Colon (tissue), 2 donors: ENCODE data around the gene DUSP2.

Source experiments
- FAIRE-seq: peaks from 2 replicates; lab custom pipeline; 2012; peaks lifted over from hg19 to GRCh38; lab: Jason Lieb, UNC
- donor health status: control.
- donor health status: control.

Gene DUSP2

DNA sequence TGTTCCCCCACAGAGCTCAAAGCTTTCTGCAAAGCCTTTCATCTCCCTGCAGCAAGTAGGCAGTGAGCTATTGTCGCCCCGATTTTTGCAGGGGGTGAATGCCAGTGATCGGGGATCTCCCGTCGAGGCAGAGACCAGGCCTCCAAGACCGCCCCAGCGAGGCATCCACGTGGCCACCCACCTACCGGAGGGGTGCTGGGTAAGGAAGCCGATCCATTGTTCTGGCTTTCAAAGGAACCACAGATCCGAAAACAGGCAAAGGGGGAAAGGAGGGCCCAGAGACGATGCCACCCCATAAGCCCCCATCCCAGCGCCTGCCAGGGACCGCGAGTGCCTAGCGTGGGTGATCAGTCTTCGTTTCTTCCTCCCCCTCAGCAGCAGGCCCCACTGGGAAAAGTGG lies 31.3 kb downstream of the DUSP2 start:
- no peak for FAIRE-seq

GRCh38 chr2:96113367-96113677 lies 31.9 kb downstream of the DUSP2 start:
- FAIRE-seq: no peak

DNA sequence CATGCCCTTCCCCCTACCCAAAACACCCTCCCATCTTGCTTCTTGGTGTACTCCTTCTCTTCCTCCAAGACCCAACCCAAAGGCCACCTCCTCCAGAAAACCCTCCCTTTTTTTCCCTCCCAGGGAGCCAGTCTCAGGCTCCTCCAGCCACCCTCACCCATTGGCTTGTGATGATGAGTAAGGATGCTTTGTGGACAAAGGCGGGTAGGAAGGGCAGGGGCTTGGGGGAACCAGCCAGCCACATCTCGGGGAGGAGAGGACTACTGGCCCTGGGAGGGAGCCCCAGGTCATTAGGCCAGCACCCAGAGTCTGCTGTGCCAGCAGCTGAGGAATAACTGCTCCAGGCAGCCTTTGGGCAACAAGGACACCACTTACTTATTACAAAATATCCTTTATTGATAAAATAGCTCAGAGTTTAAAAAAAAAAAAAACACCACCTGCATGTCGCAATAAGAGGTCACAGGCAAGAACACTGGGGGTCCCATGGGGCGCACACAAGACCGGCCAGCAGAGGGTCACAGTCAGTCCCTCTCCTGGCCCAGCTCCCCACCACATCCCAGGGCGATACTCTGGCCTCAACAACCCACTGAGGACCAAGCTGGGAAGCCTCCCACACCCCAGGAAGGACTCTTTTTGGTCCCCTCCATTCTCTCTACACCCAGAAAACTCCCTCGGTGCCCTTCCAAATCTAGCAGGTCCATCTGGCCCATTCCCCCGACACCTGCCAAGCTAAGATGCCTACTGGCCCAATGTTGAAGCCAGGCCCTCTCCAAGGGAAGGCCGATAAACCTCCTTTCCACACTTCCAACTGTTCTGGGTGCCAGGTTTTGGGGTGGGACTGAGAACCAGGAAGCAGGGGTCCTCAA lies 32.5 kb downstream of the DUSP2 start:
- no peak for FAIRE-seq

GRCh38 chr2:96111823-96112500 lies 33.3 kb downstream of the DUSP2 start:
- FAIRE-seq: no peak

DNA sequence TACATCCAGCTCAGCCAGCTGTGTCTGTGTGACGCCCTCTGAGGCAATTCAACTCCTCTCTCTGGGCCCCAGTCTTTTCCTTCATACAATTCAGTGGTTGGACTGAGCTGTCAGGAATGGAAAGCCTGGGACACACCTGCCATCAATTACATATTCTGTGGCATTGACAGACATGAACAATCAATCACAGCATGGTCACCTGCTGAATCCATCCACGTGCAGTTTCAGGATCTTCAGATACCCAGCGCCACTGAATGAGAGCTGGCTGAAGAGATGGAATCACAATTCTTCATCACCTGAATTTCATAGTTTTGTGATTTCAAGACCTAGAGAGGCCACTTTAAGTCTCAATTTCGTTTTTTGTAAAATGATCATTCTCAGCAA lies 34.0 kb downstream of the DUSP2 start:
- no peak for FAIRE-seq

DNA sequence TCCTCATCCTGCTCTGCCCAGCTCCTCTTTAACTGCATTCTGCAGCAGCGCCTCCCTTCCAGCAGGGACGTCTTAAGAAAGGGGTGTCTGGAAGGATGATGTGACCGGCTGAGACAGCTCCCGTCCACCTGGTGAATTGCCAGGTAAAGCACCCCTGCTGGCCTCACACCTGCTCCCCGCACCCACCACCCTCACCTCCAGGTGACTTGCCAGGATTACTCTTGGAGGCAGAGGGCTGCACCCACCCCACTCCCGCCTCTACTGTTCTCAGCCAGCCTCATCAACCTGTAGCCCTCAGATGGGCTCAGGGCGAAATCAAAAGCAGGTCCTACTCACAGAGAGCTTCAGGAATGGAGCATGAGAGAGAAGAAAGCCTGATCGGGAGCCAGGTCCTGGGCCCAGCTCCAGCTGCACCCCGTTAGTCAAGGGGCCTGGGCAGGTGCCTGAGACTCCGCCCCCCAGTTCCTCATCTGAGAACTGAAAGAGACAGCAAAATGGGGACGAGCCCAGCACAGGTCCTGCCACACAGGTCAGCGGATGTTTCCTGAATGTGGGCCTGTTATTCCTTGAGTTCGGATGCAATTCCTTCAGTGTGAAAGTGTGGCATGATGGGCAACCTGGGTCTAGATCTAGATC lies 34.5 kb downstream of the DUSP2 start:
- no peak for FAIRE-seq

- no peak for FAIRE-seq
Measured at GRCh38 chr2:96109931-96110511, 35.2 kb downstream of the DUSP2 start.

DNA sequence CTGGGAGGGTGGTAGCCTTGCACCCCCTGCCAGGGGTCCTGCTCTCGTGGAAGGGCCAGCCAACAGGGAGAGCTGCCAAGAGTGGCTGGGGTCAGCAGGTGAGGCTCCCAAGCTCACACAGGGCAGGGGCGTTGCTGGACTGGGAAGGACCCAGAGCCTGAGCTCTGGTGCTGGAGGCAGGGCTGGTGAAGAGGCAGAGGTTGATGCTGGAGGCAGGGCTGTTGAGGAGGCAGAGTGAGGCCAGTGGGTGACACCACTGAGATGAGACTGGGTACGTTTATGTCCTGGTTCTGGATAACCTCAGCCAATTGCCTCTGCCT lies 35.9 kb downstream of the DUSP2 start:
- FAIRE-seq: no peak

- no peak for FAIRE-seq
Measured at GRCh38 chr2:96108541-96109360, 36.5 kb downstream of the DUSP2 start.

DNA sequence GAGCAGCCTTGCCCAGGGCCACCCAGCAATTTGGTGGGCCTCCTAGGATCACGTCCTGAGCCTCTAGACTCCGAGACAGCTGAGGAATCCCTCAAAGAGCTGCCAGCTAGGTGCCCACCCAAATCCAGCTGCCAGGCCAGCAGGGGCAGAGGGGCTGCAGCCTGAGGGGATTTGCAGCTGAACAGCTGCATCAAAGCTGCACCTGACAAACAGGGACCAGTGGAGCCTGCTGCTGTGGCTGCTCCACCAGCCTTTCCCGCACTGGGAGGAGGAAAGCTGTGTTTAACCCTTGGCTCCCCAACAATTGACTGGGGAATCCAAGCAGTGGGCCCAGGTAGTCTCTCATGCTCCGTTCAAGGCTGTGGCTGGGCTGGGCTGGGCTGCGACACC lies 37.1 kb downstream of the DUSP2 start:
- FAIRE-seq: no peak

DNA sequence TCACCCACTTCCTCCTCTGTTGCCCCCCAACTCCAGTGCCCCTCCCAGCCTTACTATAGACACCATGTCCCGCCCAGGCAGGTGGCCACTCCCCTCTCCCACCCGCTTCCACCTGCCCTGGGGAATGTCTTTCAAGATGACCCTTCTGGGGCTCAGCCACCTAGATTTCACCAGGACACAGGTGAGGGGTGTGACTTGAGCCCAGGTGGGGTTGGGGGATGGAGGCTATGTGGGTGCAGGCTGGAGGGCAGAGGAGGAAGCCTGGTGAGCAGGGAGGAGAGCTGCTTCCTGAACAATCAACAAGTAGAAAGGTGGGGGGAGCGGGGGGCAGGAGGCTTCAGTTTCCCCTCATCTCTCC lies 37.6 kb downstream of the DUSP2 start:
- FAIRE-seq: no peak

GRCh38 chr2:96106991-96107707 lies 38.1 kb downstream of the DUSP2 start:
- no peak for FAIRE-seq

DNA sequence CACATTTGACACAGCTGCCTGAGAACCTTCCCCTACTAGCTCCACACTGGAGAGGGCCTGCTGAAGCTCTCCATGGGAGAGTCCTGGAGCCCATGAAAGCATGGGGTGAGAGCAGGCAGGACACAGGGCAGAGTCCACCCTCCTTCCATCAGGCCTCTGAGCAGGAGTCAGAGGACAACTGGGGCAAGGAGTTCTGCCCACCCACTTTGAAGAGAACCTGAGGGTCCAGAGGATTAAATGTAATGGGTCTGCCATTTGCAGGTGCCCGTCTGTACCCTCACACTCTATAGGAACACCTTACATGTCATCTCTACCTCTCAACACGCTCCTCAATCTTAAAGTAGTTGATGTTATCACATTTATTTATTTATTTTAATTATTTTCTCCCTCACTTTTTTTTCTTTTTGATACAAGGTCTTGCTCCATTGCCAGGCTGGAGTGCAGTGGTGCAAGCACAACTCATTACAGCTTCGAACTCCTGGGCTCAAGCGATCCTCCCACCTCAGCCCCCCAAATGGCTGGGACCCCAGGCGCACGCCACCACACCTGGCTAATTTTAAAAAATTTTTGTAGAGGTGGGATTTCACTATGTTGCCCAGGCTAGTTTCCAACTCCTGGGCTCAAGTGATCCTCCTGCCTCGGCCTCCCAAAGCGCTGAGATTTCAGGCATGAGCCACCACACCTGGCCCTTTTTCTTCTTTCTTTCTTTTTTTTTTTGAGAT lies 39.1 kb downstream of the DUSP2 start:
- no peak for FAIRE-seq

- FAIRE-seq: no peak
Measured at GRCh38 chr2:96105152-96105915, 39.9 kb downstream of the DUSP2 start.

DNA sequence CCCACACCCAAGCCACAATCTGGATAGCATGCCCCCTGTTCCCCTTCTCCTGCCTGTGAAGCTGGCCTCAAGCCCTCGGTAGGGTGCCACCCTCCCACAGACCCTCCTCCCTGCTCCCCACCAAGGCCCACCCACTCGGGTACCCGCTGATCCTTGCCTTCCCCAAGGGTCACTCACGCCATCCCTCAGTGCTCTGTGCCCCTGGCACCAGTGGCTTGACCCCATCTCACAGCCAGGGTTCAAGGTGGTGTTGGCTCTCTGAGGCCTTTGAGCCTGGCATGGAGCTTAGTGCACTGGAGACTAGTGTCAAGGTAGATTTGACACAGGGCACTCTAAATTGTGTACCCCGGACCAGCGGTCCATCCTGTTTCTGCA lies 40.8 kb downstream of the DUSP2 start:
- no peak for FAIRE-seq

DNA sequence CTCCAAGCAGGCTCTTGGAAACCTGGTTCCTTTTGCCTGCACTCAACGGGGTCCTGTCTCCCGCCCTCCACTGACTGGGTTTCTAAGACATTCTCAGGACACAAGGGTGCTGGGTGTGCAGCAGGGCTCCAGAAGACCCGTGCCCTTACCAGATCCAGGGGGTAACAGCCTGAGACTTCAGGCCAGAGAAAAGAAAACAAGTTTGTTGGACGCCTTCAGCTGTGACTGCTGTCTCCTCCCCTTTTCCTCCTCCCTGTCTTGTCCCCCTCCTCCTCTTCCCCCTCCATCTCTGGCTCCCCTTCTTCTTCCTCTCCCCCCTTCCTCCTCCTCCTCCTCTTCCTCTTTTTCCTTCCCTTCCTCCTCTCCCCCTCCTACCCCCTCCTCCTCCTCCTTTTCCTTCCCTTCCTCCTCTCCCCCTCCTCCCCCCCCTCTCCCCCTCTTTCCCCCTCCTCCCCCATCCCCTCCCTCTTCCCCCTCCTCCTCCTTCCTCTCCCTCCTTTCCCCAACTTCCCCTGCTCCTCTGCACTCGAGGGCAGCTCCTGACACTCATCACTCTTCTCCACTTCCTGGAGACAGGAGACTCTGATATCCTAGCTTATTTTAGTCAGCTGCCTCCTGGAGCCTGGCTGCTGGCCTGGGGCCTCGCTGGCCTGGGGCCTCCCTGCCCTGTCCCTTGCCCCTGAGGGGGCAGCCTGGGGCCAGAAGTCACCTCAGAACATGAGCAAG lies 41.3 kb downstream of the DUSP2 start:
- FAIRE-seq: no peak

- FAIRE-seq: no peak
Measured at GRCh38 chr2:96103187-96103601, 42.0 kb downstream of the DUSP2 start.

- no peak for FAIRE-seq
Measured at GRCh38 chr2:96102596-96103186, 42.5 kb downstream of the DUSP2 start.

DNA sequence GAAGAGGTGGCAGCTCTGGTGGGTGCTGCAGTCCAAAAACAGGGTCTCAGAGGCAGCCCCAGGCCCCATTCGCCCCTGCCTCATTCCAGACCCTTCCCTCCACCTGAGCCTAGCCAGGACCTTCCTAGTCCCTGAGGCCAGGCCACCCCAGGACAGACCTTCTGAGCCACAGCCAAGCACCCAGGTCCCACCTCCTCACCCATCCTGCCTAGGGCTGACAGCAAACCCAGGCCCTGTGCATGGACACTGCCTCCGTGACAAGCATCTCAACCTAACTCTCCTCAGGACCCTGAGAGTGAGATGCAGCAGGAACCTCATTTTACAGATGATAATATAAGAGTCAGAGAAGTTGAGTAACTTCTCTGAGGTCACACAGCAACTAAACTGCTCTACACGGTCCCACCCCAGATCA lies 44.3 kb downstream of the DUSP2 start:
- FAIRE-seq: no peak
